Loucy (cell line): ENCODE results near the gene LRIG3.

ENCODE experiments used
- H2AFZ ChIP-seq: fragments of 200-600 bp; sonication (generic); 2 replicates; pipeline ENCODE4 v1.6.0; 2016; ENCODE audit warnings: antibody characterized with exemption, mild to moderate bottlenecking, low read length, moderate library complexity
- H3F3A ChIP-seq: fragments of 200-600 bp; 2 replicates; pipeline ENCODE4 v1.6.0; 2016; ENCODE audit warnings: antibody characterized with exemption, low read depth, mild to moderate bottlenecking
- H3K27me3 ChIP-seq: fragments of 200-600 bp; sonication (generic); 2 replicates; pipeline ENCODE4 v1.6.1; 2014; ENCODE audit warnings: low read length, mild to moderate bottlenecking; ENCODE audit not compliant: insufficient read depth, poor library complexity, severe bottlenecking
- H3K36me3 ChIP-seq: fragments of 200-600 bp; sonication (generic); 2 replicates; pipeline ENCODE4 v1.6.1; 2016; ENCODE audit warnings: low read length; ENCODE audit not compliant: insufficient read depth
- H3K4me1 ChIP-seq: fragments of 200-600 bp; sonication (generic); 2 replicates; pipeline ENCODE4 v1.5.1; 2014; ENCODE audit warnings: low read length, mild to moderate bottlenecking; ENCODE audit not compliant: insufficient read depth, poor library complexity, severe bottlenecking
- H3K4me2 ChIP-seq: fragments of 200-600 bp; sonication (generic); 2 replicates; pipeline ENCODE4 v1.6.0; 2014; ENCODE audit warnings: antibody characterized with exemption, low read length, low read depth, mild to moderate bottlenecking; ENCODE audit not compliant: poor library complexity, severe bottlenecking
- H3K4me3 ChIP-seq: fragments of 200-600 bp; sonication (generic); 2 replicates; pipeline ENCODE4 v1.5.1; 2014; ENCODE audit warnings: low read length, mild to moderate bottlenecking, mixed read lengths; ENCODE audit not compliant: poor library complexity, severe bottlenecking
- H3K79me2 ChIP-seq: fragments of 200-600 bp; sonication (generic); 2 replicates; pipeline ENCODE4 v1.6.1; 2014; ENCODE audit warnings: low read length; ENCODE audit not compliant: insufficient read depth
- H3K9ac ChIP-seq: fragments of 200-600 bp; sonication (generic); 2 replicates; pipeline ENCODE4 v1.6.0; 2014; ENCODE audit warnings: mild to moderate bottlenecking, low read depth, low read length, moderate library complexity; ENCODE audit not compliant: poor library complexity, severe bottlenecking
- H3K9me2 ChIP-seq: fragments of 200-600 bp; sonication (generic); replicated peaks from 2 replicates; pipeline ENCODE4 v1.6.1; 2016; ENCODE audit warnings: low read depth, low read length, mixed read lengths
- H3K9me3 ChIP-seq: fragments of 200-600 bp; sonication (generic); 2 replicates; pipeline ENCODE4 v1.6.1; 2014; ENCODE audit warnings: mild to moderate bottlenecking, antibody characterized with exemption, low read length, low read depth; ENCODE audit not compliant: insufficient read depth
- H4K20me1 ChIP-seq: fragments of 200-600 bp; sonication (generic); 2 replicates; pipeline ENCODE4 v1.6.0; 2014; ENCODE audit warnings: antibody characterized with exemption, low read length, mild to moderate bottlenecking; ENCODE audit not compliant: insufficient read depth, poor library complexity, severe bottlenecking
- CTCF ChIP-seq: fragments of 200-600 bp; sonication (generic); conservative IDR thresholded peaks from 2 replicates; pipeline ENCODE4 v1.5.1; 2014; ENCODE audit warnings: mild to moderate bottlenecking, antibody characterized with exemption, low read length
- EZH2phosphoT487 ChIP-seq: fragments of 200-600 bp; IDR thresholded peaks from 2 replicates; pipeline ENCODE4 v1.6.1; 2018; ENCODE audit warnings: antibody characterized with exemption, mild to moderate bottlenecking, moderate library complexity, borderline replicate concordance

The LRIG3 gene

GRCh38 chr12:58887068-58887467 lies 33.2 kb downstream of the LRIG3 start:
- Histone ChIP-seq H3K9me3 (no peaks in the 10 kb centered on the region), H2AFZ (no peak overlapping the region), H3K4me2 (no peak overlapping the region), H3K9me2 (no peaks in the 10 kb centered on the region), H3K79me2 (no peaks in the 10 kb centered on the region), H3K27me3 (no peaks in the 10 kb centered on the region), H3K9ac (no peak overlapping the region), H4K20me1 (no peaks in the 10 kb centered on the region), H3K36me3 (no peaks in the 10 kb centered on the region), H3K4me1 (no peaks in the 10 kb centered on the region), H3K4me3 (no peak overlapping the region), H3F3A (no peaks in the 10 kb centered on the region)
- TF ChIP-seq EZH2phosphoT487 (no peak), CTCF (no peak)

- no peaks in the 10 kb centered on the region for H3K9me2 ChIP-seq
- no peaks in the 10 kb centered on the region for H3K27me3 ChIP-seq
- H3K79me2 ChIP-seq = no peaks in the 10 kb centered on the region
- H3K4me1 ChIP-seq = no peaks in the 10 kb centered on the region
- no peak overlapping the region for H3K4me2 ChIP-seq
- TF ChIP-seq CTCF = no peak
- TF ChIP-seq EZH2phosphoT487 = no peak
- no peak overlapping the region for H2AFZ ChIP-seq
- H3K9me3 ChIP-seq = no peaks in the 10 kb centered on the region
- no peak overlapping the region for H3K9ac ChIP-seq
- H3K36me3 ChIP-seq = no peaks in the 10 kb centered on the region
- no peaks in the 10 kb centered on the region for H4K20me1 ChIP-seq
- H3K4me3 ChIP-seq = no peak overlapping the region
- no peaks in the 10 kb centered on the region for H3F3A ChIP-seq
Measured at GRCh38 chr12:58886474-58886873, 33.8 kb downstream of the LRIG3 start.

DNA sequence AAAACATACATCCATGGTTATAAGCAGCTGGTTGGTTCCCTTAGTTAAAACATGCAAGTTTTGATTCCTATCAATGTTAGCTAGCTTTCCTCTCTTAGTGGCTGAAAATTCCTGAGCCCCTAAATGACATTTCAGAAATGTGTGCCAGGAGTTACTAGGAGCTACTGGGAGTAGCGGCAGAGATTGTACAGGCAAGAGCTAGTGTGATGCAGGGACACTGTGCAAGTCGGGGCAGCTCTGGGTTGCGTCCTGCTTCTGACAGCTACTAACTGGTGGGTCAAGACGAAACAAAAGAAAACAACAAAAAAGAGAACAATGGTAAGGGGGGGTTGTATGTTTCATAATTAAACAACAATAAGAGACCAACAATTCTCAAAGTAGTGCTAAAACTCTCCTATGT lies 35.4 kb downstream of the LRIG3 start:
- Histone ChIP-seq H4K20me1 (no peaks in the 10 kb centered on the region), H2AFZ (no peak overlapping the region), H3K27me3 (no peaks in the 10 kb centered on the region), H3K4me2 (no peak overlapping the region), H3K4me3 (no peak overlapping the region), H3K36me3 (no peaks in the 10 kb centered on the region), H3K9me2 (no peaks in the 10 kb centered on the region), H3K4me1 (no peaks in the 10 kb centered on the region), H3K9me3 (no peaks in the 10 kb centered on the region), H3K79me2 (no peaks in the 10 kb centered on the region), H3F3A (no peaks in the 10 kb centered on the region), H3K9ac (no peak overlapping the region)
- TF ChIP-seq CTCF (no peak), EZH2phosphoT487 (no peak)
